AG09309 (cell line): ENCODE results near the gene MAP7D2.

Experiments
- DNase-seq: peaks from one replicate; pipeline ENCODE4 v3.0.0-alpha.2; 2010; ENCODE audit warnings: low read depth
- H3K4me3 ChIP-seq: 2 replicates; pipeline ENCODE4 v1.5.1; 2011; ENCODE audit warnings: mild to moderate bottlenecking, low read depth, low read length, moderate library complexity; ENCODE audit not compliant: control insufficient read depth
- CTCF ChIP-seq: IDR thresholded peaks from 2 replicates; pipeline ENCODE4 v1.5.1; 2011; ENCODE audit warnings: mild to moderate bottlenecking, low read depth, low read length, inconsistent platforms; ENCODE audit not compliant: insufficient read depth, control insufficient read depth; ENCODE audit errors: missing control alignments

MAP7D2 gene

GRCh38 chrX:20053537-20053936, 63.2 kb downstream of the MAP7D2 start:
- no peak for DNase-seq
- no peak overlapping the region for H3K4me3 ChIP-seq
- no peak for TF ChIP-seq CTCF

- DNase-seq: no peak
- no peak for TF ChIP-seq CTCF
- no peak overlapping the region for H3K4me3 ChIP-seq
Measured at GRCh38 chrX:20046864-20047263, 69.8 kb downstream of the MAP7D2 start.

GRCh38 chrX:20046223-20046622, 70.5 kb downstream of the MAP7D2 start:
- no peak overlapping the region for H3K4me3 ChIP-seq
- TF ChIP-seq CTCF: no peak
- no peak for DNase-seq

- no peak for DNase-seq
- TF ChIP-seq CTCF: no peak
- H3K4me3 ChIP-seq: no peak overlapping the region
Measured at GRCh38 chrX:20042221-20042620, 74.5 kb downstream of the MAP7D2 start.

- no peak overlapping the region for H3K4me3 ChIP-seq
- no peak for DNase-seq
- TF ChIP-seq CTCF: no peak
Measured at GRCh38 chrX:20038966-20039365, 77.7 kb downstream of the MAP7D2 start.

GRCh38 chrX:20037186-20037585, 79.5 kb downstream of the MAP7D2 start:
- no peak for DNase-seq
- H3K4me3 ChIP-seq: no peak overlapping the region
- no peak for TF ChIP-seq CTCF

- TF ChIP-seq CTCF: no peak
- H3K4me3 ChIP-seq: no peak overlapping the region
- no peak for DNase-seq
Measured at GRCh38 chrX:20032201-20032600, 84.5 kb downstream of the MAP7D2 start.
